Endothelial cell of umbilical vein (primary cell): ENCODE data around the gene SLC1A7. TPM values are rescaled to one million over a fixed set of nuclear protein-coding genes. Genes with fewer than 3 reads are reported as not detected.

Experiments used
- BruUV-seq: library from RNA; stranded (reverse); fragments of 400-500 nt; replicated peaks from 2 replicates; lab custom pipeline; 2021; lab: Mats Ljungman, UMichigan
- CTCF ChIA-PET: fragments of 300-600, 350-600 bp; sonication (Branson Sonifier 250); formaldehyde crosslinking; loops from one replicate; lab custom pipeline; 2021; ENCODE audit warnings: antibody characterized with exemption, inconsistent platforms; lab: Charles Lee
- POLR2A ChIA-PET: fragments of 300-600, 350-600 bp; sonication (Branson Sonifier 250); formaldehyde crosslinking; loops from one replicate; lab custom pipeline; 2021; ENCODE audit warnings: antibody characterized with exemption, inconsistent platforms; lab: Charles Lee
- DNase-seq: peaks from one replicate; pipeline ENCODE4 v3.0.0-alpha.2; 2011; ENCODE audit warnings: low read depth, low spot score
- FAIRE-seq: peaks from 2 replicates; lab custom pipeline; 2011; peaks lifted over from hg19 to GRCh38; lab: Jason Lieb, UNC
- H2AFZ ChIP-seq: 2 replicates; pipeline ENCODE4 v1.6.0; 2012; ENCODE audit warnings: low read depth, low read length, control low read depth, inconsistent platforms
- H3K27ac ChIP-seq: 2 replicates; pipeline ENCODE4 v1.5.1; 2011; ENCODE audit warnings: low read depth, mild to moderate bottlenecking, control low read depth, low read length, moderate library complexity; ENCODE audit not compliant: insufficient read depth
- H3K27me3 ChIP-seq, 2 experiments: 2 replicates each; pipeline versions ENCODE4 v1.6.0 to v1.6.1; 2011; ENCODE audit warnings: low read length in 2 of 2, mixed read lengths in 1 of 2; ENCODE audit not compliant: control insufficient read depth in 2 of 2, insufficient read depth in 2 of 2
- H3K36me3 ChIP-seq, 2 experiments: 2 replicates in 1 of 2; 3 replicates in 1 of 2; pipeline ENCODE4 v1.5.1; 2011; ENCODE audit warnings: low read length in 2 of 2, mild to moderate bottlenecking in 1 of 2, moderate library complexity in 1 of 2; ENCODE audit not compliant: control insufficient read depth in 2 of 2, insufficient read depth in 2 of 2; ENCODE audit errors: extremely low read depth in 1 of 2
- H3K4me1 ChIP-seq: 3 replicates; pipeline ENCODE4 v1.5.1; 2011; ENCODE audit warnings: mild to moderate bottlenecking, low read length; ENCODE audit not compliant: control insufficient read depth, insufficient read depth; ENCODE audit errors: extremely low read depth
- H3K4me2 ChIP-seq: 2 replicates; pipeline ENCODE4 v1.6.1; 2011; ENCODE audit warnings: low read length, control low read depth, mixed read lengths; ENCODE audit not compliant: insufficient read depth
- H3K4me3 ChIP-seq, 3 experiments: fragments of 200-600 bp in 1 of 3; sonication (generic), shearing (Covaris generic) in 1 of 3; replicated peaks in 1 of 3; 2 replicates each; pipeline ENCODE4 v1.5.1; 2011 to 2016; ENCODE audit warnings: control low read depth in 3 of 3, low read length in 3 of 3, mild to moderate bottlenecking in 2 of 3, inconsistent platforms in 1 of 3, low read depth in 1 of 3, moderate library complexity in 1 of 3; ENCODE audit not compliant: insufficient read depth in 1 of 3
- H3K79me2 ChIP-seq: 2 replicates; pipeline ENCODE4 v1.6.0; 2012; ENCODE audit warnings: low read length, inconsistent platforms; ENCODE audit not compliant: control insufficient read depth, insufficient read depth
- H3K9ac ChIP-seq: replicated peaks from 2 replicates; pipeline ENCODE3; 2011; ENCODE audit warnings: low read length, control low read depth; ENCODE audit not compliant: insufficient read depth; ENCODE audit errors: extremely low read depth
- H3K9me1 ChIP-seq: replicated peaks from 3 replicates; pipeline ENCODE4 v1.6.0; 2011; ENCODE audit warnings: mild to moderate bottlenecking, low read length; ENCODE audit not compliant: control insufficient read depth, insufficient read depth; ENCODE audit errors: extremely low read depth
- H3K9me3 ChIP-seq: replicated peaks from 2 replicates; pipeline ENCODE4 v1.5.1; 2012; ENCODE audit warnings: low read length, inconsistent platforms; ENCODE audit not compliant: control insufficient read depth, insufficient read depth
- H4K20me1 ChIP-seq: replicated peaks from 2 replicates; pipeline ENCODE3; 2011; ENCODE audit warnings: mild to moderate bottlenecking, low read length; ENCODE audit not compliant: control insufficient read depth, insufficient read depth; ENCODE audit errors: extremely low read depth
- EZH2 ChIP-seq: IDR thresholded peaks from 2 replicates; pipeline ENCODE4 v1.6.1; 2012; ENCODE audit warnings: borderline replicate concordance, low read depth, mild to moderate bottlenecking, moderate library complexity, low read length, inconsistent platforms; ENCODE audit not compliant: severe bottlenecking
- FOS ChIP-seq: IDR thresholded peaks from 2 replicates; pipeline ENCODE4 v1.6.1; 2011; ENCODE audit warnings: mild to moderate bottlenecking, low read length, moderate library complexity, borderline replicate concordance; ENCODE audit not compliant: insufficient read depth
- GATA2 ChIP-seq: IDR thresholded peaks from 2 replicates; pipeline ENCODE4 v1.7.0; 2011; ENCODE audit warnings: low read depth, mild to moderate bottlenecking, moderate library complexity, mixed read lengths, low read length; ENCODE audit not compliant: insufficient read length, insufficient read depth
- JUN ChIP-seq: IDR thresholded peaks from 2 replicates; pipeline ENCODE4 v1.6.1; 2011; ENCODE audit warnings: borderline replicate concordance, low read depth; ENCODE audit not compliant: insufficient read length, insufficient read depth
- MYC ChIP-seq: IDR thresholded peaks from one replicate; pipeline ENCODE4 v1.6.1; 2011; ENCODE audit warnings: mild to moderate bottlenecking, low read depth, low read length
- POLR2A ChIP-seq: IDR thresholded peaks from 2 replicates; pipeline ENCODE4 v1.6.1; 2012; ENCODE audit warnings: low read depth, mild to moderate bottlenecking, control low read depth, low read length
- POLR2AphosphoS5 ChIP-seq: IDR thresholded peaks from 2 replicates; pipeline ENCODE4 v1.6.1; 2012; ENCODE audit warnings: low read depth, mild to moderate bottlenecking, control low read depth, low read length, moderate library complexity; ENCODE audit not compliant: insufficient read depth
- dilution Hi-C: fragments of 300-500 bp; cut with MboI; formaldehyde crosslinking; loops from one replicate; pipeline ENCODE4 v1.15.0; 2019; ENCODE audit warnings: low sequenced_read_pairs; ENCODE audit not compliant: extremely low pct_ligation_motif_present
- intact Hi-C: fragments of 100-400 bp; cut with micrococcal nuclease; formaldehyde crosslinking; loops from one replicate; pipeline ENCODE4 v1.10.0; 2022
- polyA plus RNA-seq, 4 experiments: library from polyadenylated mRNA; depleted of rRNA in 3 of 4; stranded (reverse) in 3 of 4; unstranded in 1 of 4; fragments of >200 nt; gene quantifications; 2 replicates each; pipeline versions ENCODE4 v1.2.1 to v1.2.3, GENCODE V29; 2011 to 2012; ENCODE audit warnings: missing spikeins in 1 of 4
- total RNA-seq: library from RNA; stranded (reverse); gene quantifications from 2 replicates; pipeline ENCODE4 v1.2.3, GENCODE V29; 2021
- TF ChIP-seq, protein P1 (sequence below), 2 donors: IDR thresholded peaks; 1 replicate in 1 of 2; 2 replicates in 1 of 2; pipeline ENCODE4 v1.5.1; 2011; ENCODE audit warnings: low read length in 2 of 2, mild to moderate bottlenecking in 2 of 2, moderate library complexity in 2 of 2, control low read depth in 1 of 2, inconsistent platforms in 1 of 2, low read depth in 1 of 2; ENCODE audit not compliant: insufficient read depth in 1 of 2; ENCODE audit errors: extremely low read depth in 1 of 2

SLC1A7 gene
- total and polyA plus RNA-seq, 2 donors (not counting 3 experiments of a cell fraction or from before 2014, with no cell fraction given): not detected

DNA sequence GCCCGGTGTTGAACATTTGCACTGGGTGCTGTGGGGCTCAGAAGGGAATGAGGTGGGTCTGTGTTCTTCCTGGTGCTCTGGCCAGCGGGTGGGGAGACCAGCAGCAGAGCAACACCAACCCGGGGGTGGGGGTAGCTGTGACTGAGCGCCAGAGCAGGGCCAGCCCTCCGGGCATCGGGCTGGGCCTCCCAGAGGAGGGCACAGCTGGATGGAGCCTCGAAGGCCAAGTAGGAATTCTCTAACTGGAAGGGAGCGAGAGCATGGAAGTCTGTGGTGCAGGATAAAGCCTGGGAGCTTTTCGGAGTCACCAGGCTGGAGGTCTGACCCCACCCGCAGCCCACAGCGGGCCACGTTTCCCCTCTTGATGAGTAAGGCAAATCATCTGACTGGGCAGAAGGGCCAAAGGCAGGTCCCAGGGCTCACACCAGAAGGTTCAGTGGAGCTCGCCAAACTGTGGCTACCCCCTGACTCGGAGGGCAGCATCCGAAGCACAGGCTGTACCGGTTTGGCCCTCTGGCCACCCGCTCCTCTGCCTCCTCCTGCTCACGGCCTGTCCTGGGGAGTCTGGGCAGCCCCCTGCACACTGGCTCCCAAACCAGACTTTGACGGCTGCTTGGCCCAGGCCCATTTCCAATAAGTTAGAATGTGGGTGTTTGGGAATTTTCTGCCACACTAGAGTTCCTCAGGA is 18.8 kb downstream of the SLC1A7 start:
- H3K27ac ChIP-seq: no peak overlapping the region
- CTCF ChIA-PET: interaction anchor here (1.0 to 1.3 kb wide), 2 partner anchors 58 to 136 kb away, joined by 3 read pairs; no protein-coding TSS in a partner anchor

More for the DNA sequence above, 18.8 kb downstream of the SLC1A7 start:
- no peak for FAIRE-seq
- no peaks in the 10 kb centered on the region for H3K9me1 ChIP-seq
- H3K79me2 ChIP-seq: no peaks in the 10 kb centered on the region
- no peak overlapping the region for H3K4me2 ChIP-seq
- no peaks in the 10 kb centered on the region for H3K36me3 ChIP-seq
- no peaks in the 10 kb centered on the region for H3K9me3 ChIP-seq
- no peak overlapping the region for H3K4me3 ChIP-seq
- no peak overlapping the region for H3K9ac ChIP-seq
- H2AFZ ChIP-seq: no peak overlapping the region
- POLR2A ChIA-PET: no interaction called here
- dilution Hi-C loops (no loop called here), intact Hi-C loops (no loop called here)
- no peaks in the 10 kb centered on the region for H4K20me1 ChIP-seq
- no peaks in the 10 kb centered on the region for H3K4me1 ChIP-seq
- peak; percentile 24 for DNase-seq
- no TSS peak for BruUV-seq
- TF ChIP-seq MYC (no peak), POLR2AphosphoS5 (no peak), JUN (no peak), POLR2A (no peak), GATA2 (no peak), EZH2 (no peak), FOS (no peak)
- TF ChIP-seq, protein P1, sequence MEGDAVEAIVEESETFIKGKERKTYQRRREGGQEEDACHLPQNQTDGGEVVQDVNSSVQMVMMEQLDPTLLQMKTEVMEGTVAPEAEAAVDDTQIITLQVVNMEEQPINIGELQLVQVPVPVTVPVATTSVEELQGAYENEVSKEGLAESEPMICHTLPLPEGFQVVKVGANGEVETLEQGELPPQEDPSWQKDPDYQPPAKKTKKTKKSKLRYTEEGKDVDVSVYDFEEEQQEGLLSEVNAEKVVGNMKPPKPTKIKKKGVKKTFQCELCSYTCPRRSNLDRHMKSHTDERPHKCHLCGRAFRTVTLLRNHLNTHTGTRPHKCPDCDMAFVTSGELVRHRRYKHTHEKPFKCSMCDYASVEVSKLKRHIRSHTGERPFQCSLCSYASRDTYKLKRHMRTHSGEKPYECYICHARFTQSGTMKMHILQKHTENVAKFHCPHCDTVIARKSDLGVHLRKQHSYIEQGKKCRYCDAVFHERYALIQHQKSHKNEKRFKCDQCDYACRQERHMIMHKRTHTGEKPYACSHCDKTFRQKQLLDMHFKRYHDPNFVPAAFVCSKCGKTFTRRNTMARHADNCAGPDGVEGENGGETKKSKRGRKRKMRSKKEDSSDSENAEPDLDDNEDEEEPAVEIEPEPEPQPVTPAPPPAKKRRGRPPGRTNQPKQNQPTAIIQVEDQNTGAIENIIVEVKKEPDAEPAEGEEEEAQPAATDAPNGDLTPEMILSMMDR (IDR thresholded peaks at IDR 0.05; ENCODE audit: extremely low read depth in 1 of 2, insufficient read depth in 1 of 2, low read depth in 1 of 2, low read length in 2 of 2): no peak
- peaks cover 0 to 7% of the 10 kb centered on the region in 2 experiments for H3K27me3 ChIP-seq
